GM13977 (cell line): ENCODE results near the gene QSOX1.
A peak's percentile ranks its signal among the peaks of the same experiment; 100 is the strongest.

Experiments
- DNase-seq: peaks from one replicate; pipeline ENCODE4 v3.0.0; 2012; ENCODE audit warnings: low spot score
- in situ Hi-C: fragments of 300-500 bp; cut with MboI; formaldehyde crosslinking; loops from one replicate; pipeline ENCODE4 v1.12.0; 2022; ENCODE audit warnings: low sequenced_read_pairs, low pct_unique_long_range_greater_than_20kb, mixed read lengths, inconsistent platforms; ENCODE audit not compliant: unreplicated experiment
- TF ChIP-seq, protein P1 (sequence below): IDR thresholded peaks from 2 replicates; pipeline ENCODE4 v1.5.1; 2012; ENCODE audit warnings: mild to moderate bottlenecking, control low read depth; ENCODE audit not compliant: insufficient read depth; ENCODE audit errors: extremely low read depth, missing control alignments

Gene QSOX1

DNA sequence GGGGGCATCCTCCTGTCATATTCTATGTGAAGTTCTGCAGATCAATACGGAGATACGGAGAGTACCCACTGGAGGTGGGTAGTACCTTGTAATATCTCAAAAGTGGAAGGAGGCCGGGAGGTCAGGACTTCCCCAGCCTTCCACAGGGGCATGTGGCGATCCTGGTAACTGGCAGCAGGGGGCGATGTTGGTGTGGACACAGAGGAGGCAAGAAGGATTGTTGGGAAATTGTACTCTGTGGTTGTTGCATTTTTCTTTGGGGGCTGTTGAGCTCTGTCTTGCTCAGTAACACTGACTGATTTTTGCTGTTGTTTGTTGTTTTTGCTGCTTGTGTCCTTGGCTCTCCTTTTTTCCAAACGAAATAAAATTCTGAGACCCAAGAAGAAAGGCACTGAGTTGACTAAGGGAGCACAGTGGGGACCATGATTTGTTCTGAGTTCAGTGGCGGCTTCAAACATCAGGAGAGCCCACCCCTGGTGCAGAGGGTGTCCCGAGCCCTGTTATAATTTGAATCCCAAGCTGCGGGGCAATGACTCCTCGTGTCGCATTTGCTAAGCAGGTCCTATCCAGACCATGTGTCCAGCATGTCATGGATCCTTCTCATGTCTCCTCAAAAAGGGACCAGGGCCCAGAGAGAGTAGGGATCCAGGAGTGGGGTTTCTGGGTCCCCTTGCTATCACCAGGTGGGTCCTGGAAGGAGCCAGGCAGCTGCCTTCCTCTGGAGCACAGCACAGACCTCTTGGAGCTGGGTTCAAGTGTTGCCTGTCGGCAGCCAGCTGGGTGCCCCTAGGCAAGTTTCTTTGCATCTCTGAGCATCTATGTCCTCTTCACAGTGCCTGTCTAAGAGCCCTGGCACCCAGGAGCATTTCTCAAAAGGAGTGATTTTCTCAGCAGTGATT lies 98.2 kb downstream of the QSOX1 start:
- TF ChIP-seq, protein P1, sequence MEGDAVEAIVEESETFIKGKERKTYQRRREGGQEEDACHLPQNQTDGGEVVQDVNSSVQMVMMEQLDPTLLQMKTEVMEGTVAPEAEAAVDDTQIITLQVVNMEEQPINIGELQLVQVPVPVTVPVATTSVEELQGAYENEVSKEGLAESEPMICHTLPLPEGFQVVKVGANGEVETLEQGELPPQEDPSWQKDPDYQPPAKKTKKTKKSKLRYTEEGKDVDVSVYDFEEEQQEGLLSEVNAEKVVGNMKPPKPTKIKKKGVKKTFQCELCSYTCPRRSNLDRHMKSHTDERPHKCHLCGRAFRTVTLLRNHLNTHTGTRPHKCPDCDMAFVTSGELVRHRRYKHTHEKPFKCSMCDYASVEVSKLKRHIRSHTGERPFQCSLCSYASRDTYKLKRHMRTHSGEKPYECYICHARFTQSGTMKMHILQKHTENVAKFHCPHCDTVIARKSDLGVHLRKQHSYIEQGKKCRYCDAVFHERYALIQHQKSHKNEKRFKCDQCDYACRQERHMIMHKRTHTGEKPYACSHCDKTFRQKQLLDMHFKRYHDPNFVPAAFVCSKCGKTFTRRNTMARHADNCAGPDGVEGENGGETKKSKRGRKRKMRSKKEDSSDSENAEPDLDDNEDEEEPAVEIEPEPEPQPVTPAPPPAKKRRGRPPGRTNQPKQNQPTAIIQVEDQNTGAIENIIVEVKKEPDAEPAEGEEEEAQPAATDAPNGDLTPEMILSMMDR = peak; percentile 92
- in situ Hi-C loops = loop anchor here (10.0 kb wide), 1 partner anchor 232 kb away; no protein-coding TSS in a partner anchor
- DNase-seq = peak; percentile 85
